T-helper 17 cell (primary cell): ENCODE data around the gene SLC29A4. TPM values are rescaled to one million over a fixed set of nuclear protein-coding genes. Genes with fewer than 3 reads are reported as not detected.
"Not testable (repeated sequence)": the region's sequence is repeated elsewhere in the genome, so short reads cannot be mapped to it uniquely, and the experiment has no call there.

ENCODE experiments used
- ATAC-seq: fragments of 150-1000 bp; cut with Tn5 transposase; 2 replicates; pipeline ENCODE4 v1.10.0; 2021; ENCODE audit warnings: mild to moderate bottlenecking, moderate library complexity
- DNase-seq, 3 donors: peaks; one replicate each; pipeline versions ENCODE4 v3.0.0 to v3.0.0-alpha.2; 2020 to 2021
- H3K9me3 ChIP-seq: one replicate; pipeline ENCODE4 v1.7.0; 2013; ENCODE audit warnings: low read length, mild to moderate bottlenecking; ENCODE audit not compliant: control insufficient read depth, poor library complexity, severe bottlenecking
- H3K27ac Mint-ChIP-seq: one replicate; pipeline ENCODE4 v1.8.0; 2022; ENCODE audit warnings: mild to moderate bottlenecking, moderate library complexity, mixed read lengths
- H3K27me3 Mint-ChIP-seq: one replicate; pipeline ENCODE4 v1.8.0; 2022; ENCODE audit warnings: mixed read lengths
- H3K36me3 Mint-ChIP-seq: one replicate; pipeline ENCODE4 v1.8.0; 2022; ENCODE audit warnings: low read depth, mixed read lengths
- H3K4me1 Mint-ChIP-seq: one replicate; pipeline ENCODE4 v1.8.0; 2022; ENCODE audit warnings: mild to moderate bottlenecking, mixed read lengths
- H3K4me3 Mint-ChIP-seq: one replicate; pipeline ENCODE4 v1.8.0; 2022; ENCODE audit warnings: mild to moderate bottlenecking, moderate library complexity, mixed read lengths
- total RNA-seq, 4 donors: library from RNA in 2 of 4; stranded (reverse) in 2 of 4; gene quantifications; one replicate each; pipeline ENCODE4 v1.2.3 and lab custom pipeline; 2022 to 2026

The SLC29A4 gene
- total RNA-seq, 2 donors from 2014 or later, result 0.47 to 0.55 TPM

DNA sequence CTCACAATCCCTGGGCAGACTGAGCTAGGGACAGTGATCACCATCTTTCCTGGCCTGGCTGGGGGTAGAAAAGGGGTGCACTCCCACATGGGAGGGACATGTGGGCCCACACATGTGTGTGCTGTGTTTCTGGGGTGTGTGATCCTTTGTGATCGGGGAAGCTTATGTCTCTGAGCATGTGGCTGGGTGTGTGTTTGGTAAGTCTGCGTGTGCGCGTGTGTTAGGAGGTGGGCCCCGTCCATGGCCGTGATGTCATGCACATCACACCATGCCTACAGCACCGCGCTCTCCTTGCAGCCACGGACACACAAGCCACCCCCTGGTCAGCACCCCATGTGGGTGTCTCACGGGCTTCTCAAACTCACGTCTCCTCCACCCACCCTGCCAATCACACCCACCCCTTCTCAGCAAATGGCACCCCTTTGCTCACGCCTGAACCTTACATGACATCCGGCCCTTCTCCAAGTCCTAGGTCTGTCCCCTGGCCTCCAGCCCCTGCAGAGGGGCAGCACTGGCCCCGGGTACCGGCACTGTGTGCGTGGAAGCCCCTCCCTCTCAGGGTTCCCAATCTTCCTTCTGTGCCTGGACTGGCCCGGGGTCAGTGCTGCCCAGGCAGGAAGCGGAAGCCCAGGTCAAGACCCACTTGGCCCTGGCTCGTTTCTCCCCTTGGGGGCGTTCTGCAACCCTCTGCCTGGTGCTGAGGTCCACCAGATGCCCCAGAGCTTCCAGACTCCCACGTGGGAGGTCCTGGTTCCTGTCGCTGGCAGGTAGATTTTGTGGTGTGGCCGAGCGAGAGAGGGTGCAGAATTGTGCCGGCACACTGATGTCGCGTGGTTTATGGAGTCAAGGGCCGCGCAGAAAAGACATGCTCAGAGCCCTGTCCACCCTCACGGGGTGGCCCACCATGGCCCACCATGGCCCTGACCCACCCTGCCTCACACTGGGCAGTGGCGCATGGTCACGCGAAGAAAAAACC is 12.6 kb downstream of the SLC29A4 start:
- no peaks in the 10 kb centered on the region for H3K9me3 ChIP-seq
- H3K36me3 Mint-ChIP-seq, result no peaks in the 10 kb centered on the region
- DNase-seq (no peak), ATAC-seq (no peak)
- H3K27me3 Mint-ChIP-seq, result no peaks in the 10 kb centered on the region
- H3K4me3 Mint-ChIP-seq, result peak overlapping the region; percentile 66
- peaks cover 19% of the 10 kb centered on the region for H3K4me1 Mint-ChIP-seq
- H3K27ac Mint-ChIP-seq, result peak overlapping the region; percentile 0

DNA sequence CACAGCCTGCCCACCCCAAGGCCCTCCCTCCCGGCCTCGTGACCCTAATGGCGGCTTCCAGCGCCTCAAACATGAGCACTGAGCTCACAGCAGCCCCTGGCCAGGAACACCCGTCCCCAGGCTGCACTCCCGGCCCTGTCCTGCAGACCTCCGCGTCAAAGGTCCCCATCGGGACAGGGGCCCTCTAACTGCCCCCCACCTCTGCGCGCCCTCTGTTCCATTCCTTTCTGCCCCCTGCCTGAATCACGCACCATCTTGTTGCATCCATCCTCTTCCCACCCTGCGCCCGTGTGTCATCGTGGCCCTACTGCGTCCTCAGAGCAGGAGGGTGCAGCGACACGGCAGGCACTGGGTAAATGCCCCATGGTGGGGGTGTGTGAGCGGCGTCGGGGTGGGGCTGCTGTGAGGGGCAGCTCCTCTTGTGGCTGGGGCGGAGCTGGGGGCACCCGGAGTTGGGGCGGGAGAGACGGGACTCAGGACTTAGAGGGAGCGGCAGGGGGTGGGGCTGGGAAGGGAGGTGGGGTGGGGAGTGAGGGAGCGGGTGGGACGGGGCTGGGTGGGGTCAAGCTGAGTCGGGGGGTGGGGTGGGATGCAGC is 13.4 kb downstream of the SLC29A4 start:
- H3K4me1 Mint-ChIP-seq, result peaks cover 19% of the 10 kb centered on the region
- peak in 2 of 3 donors; percentile 22 to 29 for DNase-seq
- no peaks in the 10 kb centered on the region for H3K9me3 ChIP-seq
- peak overlapping the region; percentile 66 for H3K4me3 Mint-ChIP-seq
- peak overlapping the region; percentile 0 for H3K27ac Mint-ChIP-seq
- ATAC-seq, result no peak
- H3K27me3 Mint-ChIP-seq, result no peaks in the 10 kb centered on the region
- no peaks in the 10 kb centered on the region for H3K36me3 Mint-ChIP-seq

DNA sequence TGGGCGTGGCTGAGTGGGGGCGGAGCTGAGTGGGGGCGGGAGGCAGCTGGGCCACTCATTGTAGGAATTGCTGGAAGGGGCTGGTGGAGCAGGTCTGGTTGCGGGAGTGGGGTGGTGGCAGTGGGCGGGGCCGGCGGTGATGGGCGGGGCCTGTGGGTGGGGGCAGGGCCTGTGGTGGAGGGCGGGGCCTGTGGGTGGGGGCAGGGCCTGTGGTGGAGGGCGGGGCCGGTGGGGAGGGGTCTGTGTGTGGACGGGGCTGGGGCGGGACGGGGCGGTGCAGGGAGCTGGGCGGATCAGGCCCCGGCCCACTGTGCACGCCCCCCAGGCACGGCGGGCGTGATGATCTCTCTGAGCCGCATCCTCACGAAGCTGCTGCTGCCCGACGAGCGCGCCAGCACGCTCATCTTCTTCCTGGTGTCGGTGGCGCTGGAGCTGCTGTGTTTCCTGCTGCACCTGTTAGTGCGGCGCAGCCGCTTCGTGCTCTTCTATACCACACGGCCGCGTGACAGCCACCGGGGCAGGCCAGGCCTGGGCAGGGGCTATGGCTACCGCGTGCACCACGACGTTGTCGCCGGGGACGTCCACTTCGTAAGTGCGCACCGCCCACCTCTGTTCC is 14.0 kb downstream of the SLC29A4 start:
- peak overlapping the region; percentile 90 for H3K4me3 Mint-ChIP-seq
- H3K9me3 ChIP-seq, result no peaks in the 10 kb centered on the region
- no peaks in the 10 kb centered on the region for H3K27me3 Mint-ChIP-seq
- H3K36me3 Mint-ChIP-seq, result no peaks in the 10 kb centered on the region
- ATAC-seq, result peak; percentile 90
- H3K27ac Mint-ChIP-seq, result peak overlapping the region; percentile 78
- peaks cover 17% of the 10 kb centered on the region for H3K4me1 Mint-ChIP-seq
- peak; percentile 60 to 79 (median 76) for DNase-seq

DNA sequence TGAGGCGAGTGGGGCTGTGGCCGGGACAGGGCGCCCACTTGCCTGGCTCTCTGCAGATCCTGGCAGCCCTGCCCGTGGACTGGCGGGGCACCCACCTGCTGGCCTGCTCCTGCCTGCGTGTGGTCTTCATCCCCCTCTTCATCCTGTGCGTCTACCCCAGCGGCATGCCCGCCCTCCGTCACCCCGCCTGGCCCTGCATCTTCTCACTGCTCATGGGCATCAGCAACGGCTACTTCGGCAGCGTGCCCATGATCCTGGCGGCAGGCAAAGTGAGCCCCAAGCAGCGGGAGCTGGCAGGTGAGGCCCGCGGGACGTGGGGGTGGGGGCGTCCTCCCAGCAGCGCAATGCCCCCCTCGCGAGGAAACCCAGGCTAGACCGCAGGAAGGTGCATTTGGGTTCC is 17.6 kb downstream of the SLC29A4 start:
- H3K36me3 Mint-ChIP-seq, result no peaks in the 10 kb centered on the region
- no peak for DNase-seq
- H3K27ac Mint-ChIP-seq, result no peak overlapping the region
- H3K27me3 Mint-ChIP-seq, result no peaks in the 10 kb centered on the region
- H3K4me1 Mint-ChIP-seq, result peaks cover 17% of the 10 kb centered on the region
- no peak overlapping the region for H3K4me3 Mint-ChIP-seq
- H3K9me3 ChIP-seq, result no peaks in the 10 kb centered on the region
- no peak for ATAC-seq

DNA sequence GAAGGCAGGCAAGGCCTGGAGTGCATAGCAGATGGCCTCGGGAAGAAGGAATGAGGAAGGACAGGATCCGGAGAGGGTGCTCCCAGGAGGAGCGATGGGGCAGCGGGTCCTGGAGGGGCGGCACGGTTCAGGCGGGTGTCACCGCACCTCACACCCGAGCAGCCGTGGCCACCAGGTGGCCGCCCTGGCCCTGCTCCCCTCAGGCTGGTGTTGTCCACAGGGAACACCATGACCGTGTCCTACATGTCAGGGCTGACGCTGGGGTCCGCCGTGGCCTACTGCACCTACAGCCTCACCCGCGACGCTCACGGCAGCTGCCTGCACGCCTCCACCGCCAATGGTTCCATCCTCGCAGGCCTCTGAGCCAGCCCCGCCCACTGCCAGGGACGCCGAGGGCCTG is 19.8 kb downstream of the SLC29A4 start:
- no peaks in the 10 kb centered on the region for H3K9me3 ChIP-seq
- Mint-ChIP-seq H3K4me1 (peaks cover 6% of the 10 kb centered on the region), H3K27ac (peak overlapping the region; percentile 29), H3K4me3 (no peak overlapping the region), H3K27me3 (no peaks in the 10 kb centered on the region), H3K36me3 (no peaks in the 10 kb centered on the region)
- DNase-seq, result no peak
- ATAC-seq, result no peak

DNA sequence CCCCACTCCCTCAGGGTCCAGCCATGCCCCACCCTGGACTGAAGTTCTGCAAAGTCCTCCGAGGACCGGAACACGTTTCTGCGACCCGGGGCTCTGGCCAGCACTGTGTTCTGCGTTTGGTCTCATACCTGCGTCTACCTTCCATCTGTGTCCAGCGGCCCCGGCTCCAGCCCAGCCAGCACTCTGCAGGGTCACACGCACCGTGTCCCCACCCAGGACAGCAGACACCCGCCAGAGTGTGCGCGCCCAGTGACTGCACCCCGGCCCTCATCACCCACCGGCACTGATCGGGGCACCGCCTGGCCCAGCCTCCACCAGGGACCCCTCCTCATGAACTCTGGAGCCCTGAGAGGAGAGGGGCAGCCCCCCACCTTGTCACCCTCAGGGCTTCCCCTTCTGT is 20.3 kb downstream of the SLC29A4 start:
- H3K27ac Mint-ChIP-seq, result no peak overlapping the region
- ATAC-seq, result no peak
- no peaks in the 10 kb centered on the region for H3K9me3 ChIP-seq
- H3K4me3 Mint-ChIP-seq, result no peak overlapping the region
- peaks cover 5% of the 10 kb centered on the region for H3K4me1 Mint-ChIP-seq
- no peaks in the 10 kb centered on the region for H3K27me3 Mint-ChIP-seq
- H3K36me3 Mint-ChIP-seq, result no peaks in the 10 kb centered on the region
- DNase-seq, result no peak

DNA sequence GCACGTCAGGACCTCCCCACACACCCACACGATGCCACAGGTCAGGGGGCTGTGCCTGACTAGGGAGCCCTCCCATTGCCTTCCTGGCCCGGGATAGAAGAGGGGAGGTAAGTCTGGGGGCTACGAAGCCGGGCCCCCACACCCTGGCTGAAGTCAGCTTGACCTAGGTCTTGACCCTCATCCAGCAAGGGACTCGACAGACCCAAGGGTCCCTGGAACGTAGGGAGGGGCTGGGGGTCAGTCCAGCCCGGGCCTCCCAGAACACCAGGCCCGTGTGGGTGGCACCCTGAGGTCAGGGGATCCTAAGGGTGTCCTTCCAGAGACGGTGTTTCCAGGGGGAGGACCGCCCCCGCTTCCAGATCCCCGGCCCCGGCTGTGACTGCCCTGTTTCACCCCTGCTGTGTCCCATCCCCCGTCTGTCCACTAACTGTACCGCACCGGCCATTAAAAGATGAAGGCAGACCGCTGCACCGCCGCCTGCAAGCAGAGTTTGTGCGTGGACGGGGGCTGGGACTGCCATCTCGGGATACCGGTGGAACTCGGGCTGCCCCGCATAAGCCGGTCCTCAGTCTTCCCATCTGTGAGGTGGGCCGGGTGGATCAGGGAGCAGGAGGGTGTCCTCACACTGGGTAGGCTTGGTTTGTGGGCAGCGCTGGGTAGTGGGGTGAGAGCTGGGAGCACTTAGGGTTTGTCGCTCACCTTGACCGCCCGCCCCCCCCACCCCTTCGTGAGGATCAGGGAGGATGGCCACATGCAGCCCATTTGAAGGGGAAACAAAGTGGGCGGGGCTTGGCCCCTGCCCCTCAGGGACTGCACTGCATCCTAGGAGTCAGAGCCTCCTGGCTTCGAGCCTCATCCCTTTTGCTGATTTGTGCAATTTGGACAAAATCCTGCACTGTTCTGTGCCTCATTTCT is 21.1 kb downstream of the SLC29A4 start:
- Mint-ChIP-seq H3K27me3 (no peaks in the 10 kb centered on the region), H3K27ac (no peak overlapping the region), H3K36me3 (peaks cover 4% of the 10 kb centered on the region), H3K4me1 (peaks cover 3% of the 10 kb centered on the region), H3K4me3 (no peak overlapping the region)
- no peak for ATAC-seq
- DNase-seq, result no peak
- no peaks in the 10 kb centered on the region for H3K9me3 ChIP-seq

DNA sequence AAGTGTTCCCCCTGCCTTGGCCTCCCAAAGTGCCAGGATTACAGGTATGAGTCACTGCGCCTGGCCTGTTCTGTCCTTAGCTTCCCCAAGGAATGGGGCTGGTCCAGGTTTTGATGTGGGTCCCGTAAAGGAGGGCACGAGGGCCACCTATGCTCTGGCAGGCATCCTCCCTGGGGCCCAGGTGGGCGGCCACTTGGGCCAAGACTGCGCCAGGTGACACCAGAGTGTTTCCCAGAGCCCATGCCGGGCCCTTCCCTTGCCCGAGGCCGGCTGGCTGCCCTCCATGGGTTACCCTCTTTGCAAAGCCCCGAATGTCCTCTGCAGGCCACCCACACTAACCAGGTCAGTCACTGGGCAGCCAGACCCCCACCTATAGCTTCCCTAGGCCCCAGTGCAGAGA is 22.3 kb downstream of the SLC29A4 start:
- H3K27ac Mint-ChIP-seq, H3K4me3 Mint-ChIP-seq, H3K27me3 Mint-ChIP-seq, ATAC-seq, H3K4me1 Mint-ChIP-seq, DNase-seq, H3K9me3 ChIP-seq, H3K36me3 Mint-ChIP-seq: not testable (repeated sequence)

DNA sequence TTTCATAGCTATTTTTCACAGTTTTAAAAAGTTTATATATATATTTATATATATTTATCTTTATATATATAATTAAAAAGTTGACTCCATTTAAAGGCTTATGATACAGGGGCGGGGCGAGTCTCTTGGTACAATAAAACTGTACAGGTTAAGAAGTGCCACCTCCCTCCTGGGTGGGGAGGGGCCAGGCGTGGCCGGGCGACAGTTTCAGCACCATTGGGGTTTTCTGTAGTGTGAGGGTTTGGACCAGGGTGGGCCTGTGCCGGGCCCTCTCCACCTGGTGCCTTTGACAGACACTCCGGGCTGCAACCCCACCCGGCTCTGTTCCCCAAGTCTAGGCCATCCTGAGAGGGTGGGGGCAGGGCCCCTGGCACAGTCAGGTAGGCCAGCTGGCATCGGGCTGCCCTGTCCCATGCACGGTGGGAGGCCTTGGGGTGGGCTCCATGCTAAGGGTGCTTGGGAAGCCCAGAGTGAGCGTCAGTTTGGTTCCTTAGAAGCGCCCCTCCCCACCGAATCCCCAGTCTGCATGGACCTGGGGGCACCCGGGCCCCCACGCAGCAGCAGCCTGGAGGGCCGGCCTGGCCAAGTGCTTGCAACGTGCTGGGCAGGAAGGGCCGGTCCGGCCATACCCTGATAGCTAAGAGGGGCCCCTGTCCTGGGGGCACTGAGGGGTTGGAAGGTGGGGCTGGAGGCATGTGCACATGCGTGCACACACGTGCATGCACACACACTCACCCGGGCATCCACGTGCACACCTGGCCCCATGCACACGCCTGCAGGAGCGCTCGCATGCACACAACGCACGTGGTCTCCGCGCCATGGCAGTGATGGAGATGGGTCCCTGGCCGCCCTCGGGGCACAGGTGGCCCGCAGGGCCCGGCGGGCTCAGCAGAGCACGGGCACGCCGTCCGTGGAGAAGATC is 24.7 kb downstream of the SLC29A4 start:
- ATAC-seq, DNase-seq, H3K36me3 Mint-ChIP-seq, H3K27me3 Mint-ChIP-seq, H3K27ac Mint-ChIP-seq, H3K4me1 Mint-ChIP-seq, H3K9me3 ChIP-seq, H3K4me3 Mint-ChIP-seq: not testable (repeated sequence)

DNA sequence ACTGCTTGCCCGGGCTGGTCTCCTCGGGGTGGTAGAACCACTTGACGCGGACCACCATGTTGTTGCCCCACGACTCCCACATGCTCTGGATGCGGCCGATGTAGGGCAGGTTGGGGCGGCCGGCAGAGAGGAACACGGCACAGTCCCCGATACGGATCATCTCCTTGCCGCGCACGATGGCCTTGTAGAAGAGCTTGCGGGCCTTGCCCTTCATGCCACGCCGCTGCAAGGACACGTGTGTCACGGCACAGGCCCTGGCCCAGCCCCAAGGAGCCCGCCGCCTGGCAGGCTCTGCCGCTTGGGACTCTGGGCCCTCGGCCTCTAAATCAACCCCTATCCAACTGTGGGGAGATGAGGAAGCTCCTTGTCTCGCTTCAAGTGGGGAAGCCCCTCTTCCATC is 26.4 kb downstream of the SLC29A4 start:
- H3K27me3 Mint-ChIP-seq, result no peaks in the 10 kb centered on the region
- no peak overlapping the region for H3K27ac Mint-ChIP-seq
- no peak overlapping the region for H3K4me3 Mint-ChIP-seq
- ATAC-seq (no peak), DNase-seq (no peak)
- peaks cover 4% of the 10 kb centered on the region for H3K36me3 Mint-ChIP-seq
- no peaks in the 10 kb centered on the region for H3K9me3 ChIP-seq
- H3K4me1 Mint-ChIP-seq, result peaks cover 3% of the 10 kb centered on the region

DNA sequence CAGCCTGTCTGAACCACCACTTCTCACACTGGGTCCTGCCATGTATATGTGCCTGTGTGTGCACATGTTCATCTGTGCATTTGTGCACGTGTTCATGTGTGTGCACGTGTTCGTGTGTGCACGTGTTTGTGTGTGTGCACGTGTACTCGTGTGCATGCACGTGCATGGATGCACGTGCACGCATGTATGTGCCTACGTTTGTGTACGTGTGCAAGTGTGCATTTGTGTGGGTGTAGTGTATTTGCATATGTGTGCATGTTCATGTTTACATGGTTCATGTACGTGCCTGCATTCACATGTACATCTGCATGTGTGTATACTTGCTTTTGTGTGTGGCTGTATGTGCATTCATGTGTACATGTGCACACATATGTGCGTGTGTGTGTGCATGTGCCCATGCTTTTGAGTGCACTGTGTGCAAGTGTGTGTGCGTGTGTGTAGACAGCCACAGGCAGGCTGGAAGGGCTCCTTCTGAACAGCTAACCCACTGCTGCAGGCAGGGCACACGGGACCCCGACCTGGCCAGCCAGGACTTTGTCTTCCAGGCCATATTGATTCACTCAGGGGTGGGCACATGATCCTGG is 28.2 kb downstream of the SLC29A4 start:
- peaks cover 4% of the 10 kb centered on the region for H3K36me3 Mint-ChIP-seq
- ATAC-seq, result no peak

More for the DNA sequence above, 28.2 kb downstream of the SLC29A4 start:
- Mint-ChIP-seq H3K27ac (no peak overlapping the region), H3K4me1 (peaks cover 3% of the 10 kb centered on the region), H3K4me3 (no peak overlapping the region), H3K27me3 (no peaks in the 10 kb centered on the region)
- H3K9me3 ChIP-seq, result no peaks in the 10 kb centered on the region
- no peak for DNase-seq
